Measurements from ENCODE around the gene CCDC92. TPM values are rescaled to one million over a fixed set of nuclear protein-coding genes. Genes with fewer than 3 reads are reported as not detected.

Gene CCDC92
- total and polyA plus RNA-seq, 2 of the 8 experiments (the other 6 are each of a cell fraction or from before 2014, with no cell fraction given), result 0.43 to 0.51 TPM

- no peaks in the 10 kb centered on the region for H3K79me1 ChIP-seq (ENCODE audit: low read depth, low read length)
- 89% methylated on average over 7 of the region's 7 CpGs; no CpG with 5 or more reads in 1 of the 2 experiments for WGBS, 2 experiments (ENCODE audit: extremely low coverage in 1 of 2, insufficient coverage in 1 of 2, insufficient read length in 1 of 2, insufficient replicate concordance in 2 of 2, low coverage in 1 of 2, low lambda C conversion rate in 2 of 2, missing lambda C conversion rate in 1 of 2)
- no peak overlapping the region for H2BK5ac ChIP-seq (ENCODE audit: low read depth, low read length)
- no peak overlapping the region for H3K4me3 ChIP-seq (ENCODE audit: extremely low read depth in 1 of 4, insufficient read depth in 2 of 4, low read depth in 3 of 4, low read length in 4 of 4)
- no peak overlapping the region for H3K18ac ChIP-seq (ENCODE audit: extremely low read depth, low read length)
- H3K56ac ChIP-seq (replicated peaks; ENCODE audit: insufficient read length, low read depth, low read length), result no peak overlapping the region
- no peak overlapping the region for H3K14ac ChIP-seq (ENCODE audit: insufficient read length)
- H2AK5ac ChIP-seq (ENCODE audit: low read depth, low read length), result no peak overlapping the region
- H3K23ac ChIP-seq (ENCODE audit: insufficient read length), result no peak overlapping the region
- H3K27ac ChIP-seq (ENCODE audit: low read depth, low read length), result no peak overlapping the region
- no peaks in the 10 kb centered on the region for H4K20me1 ChIP-seq (replicated peaks in 1 of 2; ENCODE audit: control insufficient read depth in 1 of 2, insufficient read depth in 2 of 2, low read length in 2 of 2)
- H3K79me2 ChIP-seq (ENCODE audit: control insufficient read depth in 1 of 2, insufficient read depth in 2 of 2, low read length in 2 of 2), result no peaks in the 10 kb centered on the region
- no peak for DNase-seq (ENCODE audit: low read depth in 1 of 2, low spot score in 2 of 2)
- H4K91ac ChIP-seq (replicated peaks; ENCODE audit: insufficient read length, low read length), result no peak overlapping the region
- no peaks in the 10 kb centered on the region; the same call in 1 of the 2 replicates for H3K23me2 ChIP-seq (ENCODE audit: low read depth, low read length)
- H2BK15ac ChIP-seq (ENCODE audit: low read length), result no peak overlapping the region
- no peaks in the 10 kb centered on the region for H3K4me1 ChIP-seq (replicated peaks in 1 of 4; ENCODE audit: control insufficient read depth in 3 of 4, insufficient read depth in 4 of 4, low read length in 3 of 4)
- H3K36me3 ChIP-seq (ENCODE audit: control insufficient read depth in 2 of 4, insufficient read depth in 4 of 4, low read length in 3 of 4), result no peaks in the 10 kb centered on the region
- H3K4ac ChIP-seq (replicated peaks; ENCODE audit: insufficient read length, low read depth, low read length), result no peak overlapping the region
- H2BK12ac ChIP-seq (ENCODE audit: low read depth, low read length), result no peak overlapping the region
- H4K5ac ChIP-seq (ENCODE audit: insufficient read length, low read depth, low read length), result no peak overlapping the region
- H2BK20ac ChIP-seq (ENCODE audit: low read length), result no peak overlapping the region
- H4K8ac ChIP-seq (ENCODE audit: extremely low read depth, insufficient read depth, low read length), result no peak overlapping the region
- H2BK120ac ChIP-seq (replicated peaks; ENCODE audit: low read depth, low read length), result no peak overlapping the region
- no peak overlapping the region for H3K9ac ChIP-seq (replicated peaks in 1 of 4; ENCODE audit: extremely low read depth in 1 of 4, low read depth in 3 of 4, low read length in 3 of 4)
- FAIRE-seq, result no peak
- CTCF ChIA-PET (ENCODE audit: partially characterized antibody), result interaction anchor here (1.0 to 1.4 kb wide), 3 partner anchors 15 to 108 kb away, joined by 3 to 5 read pairs (median 4); no protein-coding TSS in a partner anchor
- H3K9me3 ChIP-seq (ENCODE audit: insufficient read depth in 2 of 2, low read depth in 1 of 2, low read length in 1 of 2), result no peaks in the 10 kb centered on the region
- H3K27me3 ChIP-seq (replicated peaks in 1 of 4; ENCODE audit: control insufficient read depth in 3 of 4, extremely low read depth in 1 of 4, insufficient read depth in 3 of 4, low read length in 3 of 4), result no peaks in the 10 kb centered on the region; a peak in 1 of 7 replicates
- H2AFZ ChIP-seq (ENCODE audit: low read length), result no peak overlapping the region
- H3K4me2 ChIP-seq (ENCODE audit: insufficient read depth in 1 of 2, low read depth in 2 of 2, low read length in 2 of 2), result no peak overlapping the region
- POLR2A ChIA-PET (ENCODE audit: partially characterized antibody), result no interaction called here
- TF ChIP-seq MAX (IDR thresholded peaks at IDR 0.05) (no peak), JUN (IDR thresholded peaks at IDR 0.05; ENCODE audit: low read depth, low read length) (no peak), GABPA (IDR thresholded peaks at IDR 0.05; ENCODE audit: borderline replicate concordance, insufficient read depth, low read length) (no peak), CEBPB (IDR thresholded peaks at IDR 0.05; ENCODE audit: low read depth, low read length) (no peak), E2F6 (IDR thresholded peaks at IDR 0.05) (no peak), PHF8 (conservative IDR thresholded peaks at IDR 0.05; ENCODE audit: low read depth, low read length) (no peak), BCL11A (IDR thresholded peaks at IDR 0.05; ENCODE audit: low read depth in 2 of 2, low read length in 2 of 2) (no peak), RAD21 (IDR thresholded peaks at IDR 0.05 in 1 of 2, conservative IDR thresholded peaks at IDR 0.05 in 1 of 2; ENCODE audit: low read depth in 2 of 2, low read length in 2 of 2) (no peak), SIN3A (conservative IDR thresholded peaks at IDR 0.05 in 1 of 2, IDR thresholded peaks at IDR 0.05 in 1 of 2; ENCODE audit: low read depth in 1 of 2, low read length in 2 of 2) (no peak), CTCF (IDR thresholded peaks at IDR 0.05; ENCODE audit: control extremely low read depth in 1 of 3, insufficient read depth in 1 of 3, low read depth in 1 of 3, low read length in 3 of 3) (no peak)
Measured at GRCh38 chr12:123923927-123924326, 48.7 kb downstream of the CCDC92 start.
